SK-N-SH (cell line): ENCODE measurements around the gene SAE1. TPM values are rescaled to one million over a fixed set of nuclear protein-coding genes. Genes with fewer than 3 reads are reported as not detected.

Experiments
- CTCF ChIA-PET: fragments of 300-600, 350-600 bp; formaldehyde crosslinking; extraction: SDS; loops from one replicate; lab custom pipeline; 2021; lab: Yijun Ruan, JAX
- POLR2A ChIA-PET: fragments of 350-600 bp; sonication (Branson Sonifier 250); formaldehyde crosslinking; extraction: SDS; loops from one replicate; lab custom pipeline; 2020; ENCODE audit warnings: antibody characterized with exemption, inconsistent platforms; lab: Yijun Ruan, JAX
- DNase-seq: peaks from one replicate; pipeline ENCODE4 v3.0.0; 2012
- H2AFZ ChIP-seq: fragments of 200-600 bp; sonication (generic); 2 replicates; pipeline ENCODE4 v1.8.1; 2016; ENCODE audit warnings: antibody characterized with exemption, mild to moderate bottlenecking, low read depth
- H3F3A ChIP-seq: fragments of 200-600 bp; sonication (generic); replicated peaks from 2 replicates; pipeline ENCODE3; 2016; ENCODE audit warnings: antibody characterized with exemption, mild to moderate bottlenecking; ENCODE audit not compliant: insufficient read depth
- H3K27ac ChIP-seq, 2 experiments: fragments of 200-500 bp in 1 of 2; fragments of 200-600 bp in 1 of 2; sonication (Bioruptor generic) in 1 of 2; sonication (generic), shearing (Covaris generic) in 1 of 2; 2 replicates each; pipeline versions ENCODE4 v1.5.1 to v1.6.1; 2014 to 2016; ENCODE audit warnings: low read depth in 2 of 2, inconsistent platforms in 1 of 2, low read length in 1 of 2, mild to moderate bottlenecking in 1 of 2, mixed read lengths in 1 of 2
- H3K27me3 ChIP-seq: fragments of 200-600 bp; sonication (generic), shearing (Covaris generic); 2 replicates; pipeline ENCODE4 v1.6.1; 2016; ENCODE audit warnings: mixed run types; ENCODE audit not compliant: insufficient read depth
- H3K36me3 ChIP-seq, 2 experiments: fragments of 200-500 bp in 1 of 2; fragments of 200-600 bp in 1 of 2; sonication (Bioruptor generic) in 1 of 2; sonication (generic) in 1 of 2; replicated peaks in 1 of 2; 2 replicates each; pipeline versions ENCODE3 to v1.5.1; 2014 to 2016; ENCODE audit warnings: low read length in 1 of 2, mild to moderate bottlenecking in 1 of 2; ENCODE audit not compliant: insufficient read depth in 2 of 2, control insufficient read depth in 1 of 2
- H3K4me1 ChIP-seq, 2 experiments: fragments of 200-500 bp in 1 of 2; fragments of 200-600 bp in 1 of 2; sonication (Bioruptor generic) in 1 of 2; sonication (generic), shearing (Covaris generic) in 1 of 2; 2 replicates each; pipeline versions ENCODE4 v1.5.1 to v1.6.1; 2014 to 2016; ENCODE audit warnings: low read depth in 1 of 2, low read length in 1 of 2, mixed run types in 1 of 2; ENCODE audit not compliant: insufficient read depth in 2 of 2, control insufficient read depth in 1 of 2
- H3K4me2 ChIP-seq: fragments of 200-600 bp; sonication (generic), shearing (Covaris generic); 2 replicates; pipeline ENCODE4 v1.6.1; 2017; ENCODE audit warnings: mixed run types
- H3K4me3 ChIP-seq, 2 experiments: fragments of 200-500 bp in 1 of 2; fragments of 200-600 bp in 1 of 2; sonication (Bioruptor generic) in 1 of 2; sonication (generic), shearing (Covaris generic) in 1 of 2; 2 replicates each; pipeline versions ENCODE4 v1.5.1 to v1.8.1; 2014 to 2016; ENCODE audit warnings: low read depth in 2 of 2, inconsistent platforms in 1 of 2, low read length in 1 of 2, mild to moderate bottlenecking in 1 of 2, mixed read lengths in 1 of 2, moderate library complexity in 1 of 2
- H3K79me2 ChIP-seq: fragments of 200-600 bp; sonication (generic); 2 replicates; pipeline ENCODE4 v1.8.1; 2017; ENCODE audit warnings: mild to moderate bottlenecking; ENCODE audit not compliant: insufficient read depth
- H3K9ac ChIP-seq: fragments of 200-600 bp; sonication (generic); 2 replicates; pipeline ENCODE4 v1.6.1; 2017; ENCODE audit warnings: mixed run types
- H3K9me2 ChIP-seq: fragments of 200-600 bp; sonication (generic); 2 replicates; pipeline ENCODE4 v1.6.1; 2017; ENCODE audit warnings: mixed run types
- H3K9me3 ChIP-seq: fragments of 200-600 bp; sonication (generic); 2 replicates; pipeline ENCODE4 v1.6.1; 2017; ENCODE audit warnings: mixed run types, mild to moderate bottlenecking, moderate library complexity
- H4K20me1 ChIP-seq: fragments of 200-600 bp; sonication (generic); 2 replicates; pipeline ENCODE4 v1.6.1; 2017; ENCODE audit warnings: mild to moderate bottlenecking, mixed run types; ENCODE audit not compliant: insufficient read depth
- ELF1 ChIP-seq: IDR thresholded peaks from 2 replicates; pipeline ENCODE4 v1.4.0; 2012
- EP300 ChIP-seq, 2 experiments: IDR thresholded peaks; 2 replicates each; pipeline versions ENCODE4 v1.4.0 to v1.6.1; 2012; ENCODE audit warnings: borderline replicate concordance in 1 of 2, low read depth in 1 of 2, low read length in 1 of 2
- EZH2phosphoT487 ChIP-seq: fragments of 200-600 bp; sonication (generic); IDR thresholded peaks from 2 replicates; pipeline ENCODE4 v1.6.1; 2017; ENCODE audit warnings: low read depth, mixed run types, mild to moderate bottlenecking, antibody characterized with exemption, moderate library complexity, borderline replicate concordance
- FOSL2 ChIP-seq: IDR thresholded peaks from 2 replicates; pipeline ENCODE4 v1.4.0; 2012; ENCODE audit warnings: low read depth, mild to moderate bottlenecking, moderate library complexity, borderline replicate concordance
- JUND ChIP-seq: IDR thresholded peaks from 2 replicates; pipeline ENCODE4 v1.4.0; 2012
- MEF2A ChIP-seq: IDR thresholded peaks from 2 replicates; pipeline ENCODE4 v1.4.0; 2012; ENCODE audit warnings: low read depth, borderline replicate concordance
- MXI1 ChIP-seq: IDR thresholded peaks from 2 replicates; pipeline ENCODE4 v1.6.1; 2012; ENCODE audit warnings: mild to moderate bottlenecking, low read depth, low read length, improper control_type of control experiment
- NFIC ChIP-seq: IDR thresholded peaks from 2 replicates; pipeline ENCODE4 v1.4.0; 2012; ENCODE audit warnings: borderline replicate concordance
- POLR2AphosphoS5 ChIP-seq: IDR thresholded peaks from 2 replicates; pipeline ENCODE4 v1.6.1; 2012; ENCODE audit warnings: low read depth, low read length
- RCOR1 ChIP-seq: fragments of 150-350 bp; IDR thresholded peaks from 2 replicates; pipeline ENCODE4 v1.6.1; 2017; ENCODE audit warnings: antibody characterized with exemption, low read length
- RXRA ChIP-seq: IDR thresholded peaks from 2 replicates; pipeline ENCODE4 v1.4.0; 2012; ENCODE audit warnings: low read depth, mild to moderate bottlenecking, borderline replicate concordance
- TCF12 ChIP-seq: IDR thresholded peaks from 2 replicates; pipeline ENCODE4 v1.4.0; 2012
- WGBS: methylation state at CpG from one replicate; pipeline ENCODE4 v1.1.6; 2017; ENCODE audit warnings: low lambda C conversion rate; 5-methylcytosine and 5-hydroxymethylcytosine counted together
- polyA plus RNA-seq, 3 experiments: library from polyadenylated mRNA; depleted of rRNA; stranded (reverse); fragments of >200 nt; gene quantifications; 2 replicates each; pipeline ENCODE4 v1.2.3, GENCODE V29; 2012
- TF ChIP-seq, protein P1 (sequence below): fragments of 150-350 bp; IDR thresholded peaks from 2 replicates; pipeline ENCODE4 v1.6.1; 2017; ENCODE audit warnings: antibody characterized with exemption, low read length, low read depth, borderline replicate concordance
- TF ChIP-seq, protein P2 (sequence below): IDR thresholded peaks from 2 replicates; pipeline ENCODE4 v1.6.1; 2012; ENCODE audit warnings: mild to moderate bottlenecking, low read depth, low read length, moderate library complexity

SAE1 gene
- polyA plus RNA-seq, 1 of the 3 experiments (the other 2 are of a cell fraction): 123 TPM

DNA sequence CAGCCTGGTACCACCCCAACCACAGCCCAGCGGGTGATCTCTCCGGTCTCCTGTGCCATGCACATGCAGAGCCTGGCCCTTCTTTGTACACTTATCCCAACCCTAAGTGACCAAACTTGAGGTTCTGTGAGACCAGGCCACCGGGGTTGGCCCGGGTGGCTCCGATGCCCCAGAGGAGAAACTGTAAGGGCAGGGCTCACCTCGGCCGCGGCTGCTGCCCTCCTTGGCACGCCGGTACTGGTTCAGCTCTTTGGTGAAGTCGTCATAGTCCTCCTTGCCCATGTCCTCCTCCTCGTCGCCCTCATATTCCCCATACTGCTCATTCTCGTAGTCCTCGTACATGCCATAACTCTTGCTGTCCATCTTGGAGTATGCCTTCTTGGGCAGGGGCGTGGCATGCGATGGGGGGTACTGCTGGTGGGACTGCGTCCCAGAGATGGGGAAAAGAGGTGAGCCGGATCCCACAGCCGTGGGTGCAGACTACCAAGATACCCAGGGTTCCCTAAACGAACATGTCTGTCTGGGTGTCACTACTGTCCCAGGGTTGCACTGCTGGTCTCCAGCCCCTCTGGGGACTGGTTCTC is 40.8 kb upstream of the SAE1 start:
- Histone ChIP-seq H4K20me1 (peaks cover 7% of the 10 kb centered on the region; the same call in 1 of the 2 replicates), H3K36me3 (peaks cover 31 to 32% of the 10 kb centered on the region in 2 experiments), H3K27ac (no peak overlapping the region), H2AFZ (no peak overlapping the region), H3K4me2 (no peak overlapping the region), H3K79me2 (peaks cover 43% of the 10 kb centered on the region), H3K27me3 (no peaks in the 10 kb centered on the region), H3K9me2 (no peaks in the 10 kb centered on the region), H3F3A (no peaks in the 10 kb centered on the region), H3K4me3 (no peak overlapping the region), H3K9ac (no peak overlapping the region), H3K9me3 (no peaks in the 10 kb centered on the region), H3K4me1 (no peaks in the 10 kb centered on the region)
- CTCF ChIA-PET: interaction anchor here (1.0 kb wide), 1 partner anchor 10 kb away, joined by 3 read pairs; no protein-coding TSS in a partner anchor
- TF ChIP-seq POLR2AphosphoS5: no peak
- 98% methylated on average over 18 of the region's 21 CpGs for WGBS
- DNase-seq: no peak
- POLR2A ChIA-PET: no interaction called here

DNA sequence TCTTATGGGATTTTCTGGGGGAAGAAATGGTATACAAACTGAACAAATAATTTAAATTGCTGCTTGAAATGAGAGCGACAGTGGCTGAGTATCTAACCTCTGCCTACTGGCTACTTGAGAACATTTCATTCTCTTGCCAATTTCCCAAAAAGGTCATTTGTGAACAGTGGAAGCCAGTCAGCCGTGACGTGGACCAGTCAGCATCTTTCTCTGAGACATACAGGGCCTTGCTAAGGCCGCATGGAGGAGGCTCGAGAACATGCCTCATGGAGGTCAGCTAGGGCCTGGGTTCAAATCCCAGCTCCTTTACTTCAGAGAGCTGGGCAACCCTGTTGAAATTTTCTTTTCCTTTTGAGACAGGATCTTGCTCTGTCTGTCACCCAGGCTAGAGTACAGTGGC is 37.4 kb upstream of the SAE1 start:
- H3K4me2 ChIP-seq: no peak overlapping the region
- no peak overlapping the region for H3K9ac ChIP-seq
- H3K27me3 ChIP-seq: no peaks in the 10 kb centered on the region
- no peaks in the 10 kb centered on the region for H3K9me3 ChIP-seq
- no peak overlapping the region for H3K27ac ChIP-seq
- peaks cover 41% of the 10 kb centered on the region for H4K20me1 ChIP-seq
- TF ChIP-seq ELF1 (no peak), MEF2A (no peak), MXI1 (no peak), FOSL2 (no peak), RCOR1 (no peak), NFIC (no peak), RXRA (no peak), EZH2phosphoT487 (no peak), TCF12 (no peak), EP300 (IDR thresholded peaks at IDR 0.05; ENCODE audit: borderline replicate concordance in 1 of 2, low read depth in 1 of 2, low read length in 1 of 2) (no peak), JUND (no peak)
- TF ChIP-seq, protein P1, sequence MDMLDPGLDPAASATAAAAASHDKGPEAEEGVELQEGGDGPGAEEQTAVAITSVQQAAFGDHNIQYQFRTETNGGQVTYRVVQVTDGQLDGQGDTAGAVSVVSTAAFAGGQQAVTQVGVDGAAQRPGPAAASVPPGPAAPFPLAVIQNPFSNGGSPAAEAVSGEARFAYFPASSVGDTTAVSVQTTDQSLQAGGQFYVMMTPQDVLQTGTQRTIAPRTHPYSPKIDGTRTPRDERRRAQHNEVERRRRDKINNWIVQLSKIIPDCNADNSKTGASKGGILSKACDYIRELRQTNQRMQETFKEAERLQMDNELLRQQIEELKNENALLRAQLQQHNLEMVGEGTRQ: no peak
- TF ChIP-seq, protein P2, sequence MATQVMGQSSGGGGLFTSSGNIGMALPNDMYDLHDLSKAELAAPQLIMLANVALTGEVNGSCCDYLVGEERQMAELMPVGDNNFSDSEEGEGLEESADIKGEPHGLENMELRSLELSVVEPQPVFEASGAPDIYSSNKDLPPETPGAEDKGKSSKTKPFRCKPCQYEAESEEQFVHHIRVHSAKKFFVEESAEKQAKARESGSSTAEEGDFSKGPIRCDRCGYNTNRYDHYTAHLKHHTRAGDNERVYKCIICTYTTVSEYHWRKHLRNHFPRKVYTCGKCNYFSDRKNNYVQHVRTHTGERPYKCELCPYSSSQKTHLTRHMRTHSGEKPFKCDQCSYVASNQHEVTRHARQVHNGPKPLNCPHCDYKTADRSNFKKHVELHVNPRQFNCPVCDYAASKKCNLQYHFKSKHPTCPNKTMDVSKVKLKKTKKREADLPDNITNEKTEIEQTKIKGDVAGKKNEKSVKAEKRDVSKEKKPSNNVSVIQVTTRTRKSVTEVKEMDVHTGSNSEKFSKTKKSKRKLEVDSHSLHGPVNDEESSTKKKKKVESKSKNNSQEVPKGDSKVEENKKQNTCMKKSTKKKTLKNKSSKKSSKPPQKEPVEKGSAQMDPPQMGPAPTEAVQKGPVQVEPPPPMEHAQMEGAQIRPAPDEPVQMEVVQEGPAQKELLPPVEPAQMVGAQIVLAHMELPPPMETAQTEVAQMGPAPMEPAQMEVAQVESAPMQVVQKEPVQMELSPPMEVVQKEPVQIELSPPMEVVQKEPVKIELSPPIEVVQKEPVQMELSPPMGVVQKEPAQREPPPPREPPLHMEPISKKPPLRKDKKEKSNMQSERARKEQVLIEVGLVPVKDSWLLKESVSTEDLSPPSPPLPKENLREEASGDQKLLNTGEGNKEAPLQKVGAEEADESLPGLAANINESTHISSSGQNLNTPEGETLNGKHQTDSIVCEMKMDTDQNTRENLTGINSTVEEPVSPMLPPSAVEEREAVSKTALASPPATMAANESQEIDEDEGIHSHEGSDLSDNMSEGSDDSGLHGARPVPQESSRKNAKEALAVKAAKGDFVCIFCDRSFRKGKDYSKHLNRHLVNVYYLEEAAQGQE: no peak
- POLR2A ChIA-PET: no interaction called here
- DNase-seq: no peak
- H3K36me3 ChIP-seq: peaks cover 20 to 34% of the 10 kb centered on the region in 2 experiments
- H3F3A ChIP-seq: no peaks in the 10 kb centered on the region
- WGBS: 96% methylated on average over 4 of the region's 5 CpGs
- no peak overlapping the region for H3K4me3 ChIP-seq
- peaks cover 65% of the 10 kb centered on the region for H3K79me2 ChIP-seq
- H2AFZ ChIP-seq: no peak overlapping the region
- no peaks in the 10 kb centered on the region for H3K9me2 ChIP-seq
- CTCF ChIA-PET: interaction anchor here (1.0 to 2.0 kb wide), 2 partner anchors 14 to 21 kb away, joined by 3 to 7 read pairs; no protein-coding TSS in a partner anchor
- no peaks in the 10 kb centered on the region; a peak in 1 of 4 replicates for H3K4me1 ChIP-seq
